MG63 (cell line): ENCODE measurements around the gene NUP62. TPM values are rescaled to one million over a fixed set of nuclear protein-coding genes. Genes with fewer than 3 reads are reported as not detected.
"Not testable (repeated sequence)": the region's sequence is repeated elsewhere in the genome, so short reads cannot be mapped to it uniquely, and the experiment has no call there.

ENCODE experiments used
- DNase-seq: peaks from one replicate; pipeline ENCODE4 v3.0.0-alpha.2; 2020
- H3K27me3 ChIP-seq: fragments of 250-450 bp; sonication (Bioruptor Pico); 2 replicates; pipeline ENCODE4 v1.5.1; 2020; ENCODE audit warnings: mild to moderate bottlenecking, moderate library complexity
- H3K36me3 ChIP-seq: fragments of 250-450 bp; sonication (Bioruptor Pico); 2 replicates; pipeline ENCODE4 v1.5.1; 2020; ENCODE audit warnings: mild to moderate bottlenecking, moderate library complexity
- H3K4me3 ChIP-seq: fragments of 250-450 bp; sonication (Bioruptor Pico); 2 replicates; pipeline ENCODE4 v1.5.1; 2020; ENCODE audit warnings: mild to moderate bottlenecking, moderate library complexity
- H3K9me3 ChIP-seq: fragments of 250-450 bp; sonication (Bioruptor Pico); 2 replicates; pipeline ENCODE4 v1.5.1; 2020; ENCODE audit warnings: mild to moderate bottlenecking, moderate library complexity
- total RNA-seq: library from RNA; depleted of rRNA; stranded (reverse); fragments of >200 nt; shearing (Covaris generic); gene quantifications from 2 replicates; pipeline ENCODE4 v1.2.3, GENCODE V29; 2014; ENCODE audit warnings: low replicate concordance

The NUP62 gene
- total RNA-seq, 1 experiment from 2014 or later: 76.0 TPM

DNA sequence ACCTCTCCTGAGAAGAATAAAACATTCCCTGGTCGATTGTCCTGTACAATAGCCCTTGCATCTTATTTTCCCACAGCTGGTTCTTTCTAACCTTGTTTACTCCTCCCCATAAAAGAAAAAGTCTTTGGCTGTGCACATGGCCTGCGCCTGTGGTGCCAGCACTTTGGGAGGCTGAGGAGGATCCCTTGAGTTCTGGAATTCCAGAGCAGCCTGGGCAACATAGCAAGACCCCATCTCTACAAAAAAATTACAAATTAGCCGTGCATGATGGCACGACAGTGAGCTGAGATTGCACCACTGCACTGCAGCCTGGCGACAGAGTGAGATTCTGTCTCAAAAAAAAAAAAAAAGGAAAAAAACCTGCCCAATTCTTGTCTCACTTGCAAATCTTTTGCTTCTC, 7.2 kb upstream of the NUP62 start:
- H3K36me3 ChIP-seq: peaks cover 8% of the 10 kb centered on the region
- no peak overlapping the region for H3K4me3 ChIP-seq
- no peak for DNase-seq
- no peaks in the 10 kb centered on the region for H3K9me3 ChIP-seq
- no peaks in the 10 kb centered on the region for H3K27me3 ChIP-seq

DNA sequence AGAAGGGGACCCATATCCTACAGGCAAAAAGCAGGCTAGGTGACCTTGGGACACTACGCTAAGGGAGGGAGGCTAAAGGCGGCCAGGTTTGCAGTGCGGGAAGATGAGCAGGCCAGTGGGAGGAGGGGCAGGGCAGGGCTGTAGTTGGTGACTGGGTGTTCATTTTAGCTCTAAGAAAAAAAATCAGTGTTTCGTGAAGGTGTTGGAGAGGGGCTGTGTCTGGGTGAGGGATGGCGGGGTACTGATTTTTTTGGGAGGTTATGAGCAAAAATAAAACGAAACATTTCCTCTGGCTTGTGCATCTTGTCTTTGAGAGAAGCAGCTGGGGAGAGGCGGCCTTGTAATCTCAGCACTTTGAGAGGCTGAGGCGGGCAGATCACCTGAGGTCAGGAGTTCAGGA, 4.3 kb upstream of the NUP62 start:
- Histone ChIP-seq H3K9me3 (no peaks in the 10 kb centered on the region), H3K4me3 (no peak overlapping the region), H3K36me3 (peaks cover 18% of the 10 kb centered on the region), H3K27me3 (no peaks in the 10 kb centered on the region)
- DNase-seq: no peak

DNA sequence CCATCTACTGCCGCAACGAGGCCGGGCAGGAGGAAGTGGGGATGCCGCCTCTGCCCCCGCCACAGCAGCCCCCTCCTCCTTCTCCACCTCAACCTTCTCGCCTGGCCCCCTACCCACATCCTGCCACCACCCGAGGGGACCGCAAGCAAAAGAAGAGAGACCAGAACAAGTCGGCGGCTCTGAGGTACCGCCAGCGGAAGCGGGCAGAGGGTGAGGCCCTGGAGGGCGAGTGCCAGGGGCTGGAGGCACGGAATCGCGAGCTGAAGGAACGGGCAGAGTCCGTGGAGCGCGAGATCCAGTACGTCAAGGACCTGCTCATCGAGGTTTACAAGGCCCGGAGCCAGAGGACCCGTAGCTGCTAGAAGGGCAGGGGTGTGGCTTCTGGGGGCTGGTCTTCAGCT, 3.4 kb upstream of the NUP62 start:
- H3K27me3 ChIP-seq: no peaks in the 10 kb centered on the region
- no peak for DNase-seq
- H3K4me3 ChIP-seq: no peak overlapping the region
- H3K9me3 ChIP-seq: no peaks in the 10 kb centered on the region
- H3K36me3 ChIP-seq: peaks cover 27% of the 10 kb centered on the region

- H3K4me3 ChIP-seq: no peak overlapping the region
- peaks cover 34% of the 10 kb centered on the region for H3K36me3 ChIP-seq
- H3K9me3 ChIP-seq: no peaks in the 10 kb centered on the region
- no peak for DNase-seq
- H3K27me3 ChIP-seq: no peaks in the 10 kb centered on the region
Measured at GRCh38 chr19:49932041-49932451, 2.7 kb upstream of the NUP62 start.

DNA sequence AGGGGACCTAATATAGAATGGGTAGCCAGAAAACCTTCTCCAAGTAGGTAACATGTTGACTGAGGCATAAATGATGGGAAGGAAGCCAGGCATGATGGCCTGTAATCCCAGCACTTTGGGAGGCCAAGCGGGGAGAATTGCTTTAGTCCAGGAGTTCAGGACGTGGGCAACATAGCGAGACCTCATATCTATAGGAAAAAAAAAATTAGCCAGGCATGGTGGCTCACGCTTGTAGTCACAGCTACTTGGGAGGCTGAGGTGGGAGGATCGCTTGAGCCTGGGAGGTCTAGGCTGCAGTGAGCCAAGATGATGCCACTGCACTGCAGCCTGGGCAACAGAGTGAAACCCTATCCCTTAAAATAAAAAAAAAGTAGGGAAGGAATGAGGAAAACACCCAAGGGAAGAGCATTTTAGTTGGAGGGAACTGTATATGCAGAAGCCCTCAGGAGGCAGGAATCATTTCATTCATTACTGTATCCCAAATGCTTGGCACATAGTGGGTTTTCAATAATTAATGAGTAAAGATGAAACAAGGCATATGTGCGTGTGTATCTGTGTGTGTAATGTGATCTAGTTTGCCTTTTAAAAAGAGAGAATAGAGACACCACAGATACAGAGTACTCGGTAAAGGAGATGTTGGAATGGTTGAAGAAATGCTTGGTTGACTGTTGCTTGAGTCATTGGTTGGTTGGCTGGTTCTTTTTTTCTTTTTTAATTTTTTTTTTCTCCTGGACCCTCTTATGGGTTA, 2.2 kb upstream of the NUP62 start:
- Histone ChIP-seq H3K27me3 (no peaks in the 10 kb centered on the region), H3K36me3 (peaks cover 40% of the 10 kb centered on the region), H3K9me3 (no peaks in the 10 kb centered on the region), H3K4me3 (no peak overlapping the region)
- DNase-seq: no peak

GRCh38 chr19:49930483-49931011, 1.2 kb upstream of the NUP62 start:
- H3K27me3 ChIP-seq: no peaks in the 10 kb centered on the region
- H3K4me3 ChIP-seq: peak overlapping the region; percentile 97; the same call in 1 of the 2 replicates
- H3K36me3 ChIP-seq: peaks cover 49% of the 10 kb centered on the region
- no peak for DNase-seq
- no peaks in the 10 kb centered on the region for H3K9me3 ChIP-seq

GRCh38 chr19:49929611-49930482, 543 bp upstream of the NUP62 start:
- H3K36me3 ChIP-seq: peaks cover 54% of the 10 kb centered on the region
- peak overlapping the region; percentile 97 for H3K4me3 ChIP-seq
- H3K9me3 ChIP-seq: no peaks in the 10 kb centered on the region
- DNase-seq: peak; percentile 94
- H3K27me3 ChIP-seq: no peaks in the 10 kb centered on the region

DNA sequence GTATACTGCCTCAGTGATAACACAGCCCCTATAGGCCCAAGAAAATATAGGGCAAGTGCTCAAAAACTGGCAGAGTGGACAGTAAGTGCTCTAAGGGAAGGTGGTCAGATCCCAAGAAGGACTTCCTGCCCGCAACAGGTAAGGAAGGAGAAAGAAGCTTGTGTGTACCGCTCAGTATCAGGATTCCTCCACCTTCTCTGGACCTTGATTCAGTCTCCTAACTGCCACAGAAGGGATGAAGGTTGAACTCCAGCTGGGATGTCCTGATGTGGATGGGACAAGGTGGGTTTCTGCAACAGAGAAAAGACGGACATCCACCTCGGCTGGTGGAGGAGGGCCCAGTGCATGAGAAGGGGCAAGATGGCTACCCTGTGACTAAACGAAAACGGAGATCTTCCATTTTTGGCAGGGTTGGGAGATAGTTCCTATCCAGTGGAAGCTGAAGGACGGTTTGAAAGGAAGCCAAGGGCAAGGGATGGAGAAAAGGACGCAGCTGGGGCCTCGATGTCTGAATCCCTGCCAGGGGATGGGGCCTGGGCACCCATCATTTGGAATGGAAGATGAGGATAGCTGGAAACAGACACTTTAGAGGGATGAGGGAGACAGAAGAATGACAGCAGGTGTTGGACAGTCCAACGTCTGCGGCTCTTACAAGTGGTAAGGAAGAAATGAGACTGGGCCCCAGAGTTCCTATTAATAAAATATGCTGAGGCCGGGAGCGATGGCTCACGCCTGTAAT, 1.6 kb downstream of the NUP62 start:
- no peaks in the 10 kb centered on the region for H3K27me3 ChIP-seq
- peak overlapping the region; percentile 97 for H3K4me3 ChIP-seq
- no peaks in the 10 kb centered on the region for H3K9me3 ChIP-seq
- H3K36me3 ChIP-seq: peaks cover 72% of the 10 kb centered on the region
- DNase-seq: no peak

DNA sequence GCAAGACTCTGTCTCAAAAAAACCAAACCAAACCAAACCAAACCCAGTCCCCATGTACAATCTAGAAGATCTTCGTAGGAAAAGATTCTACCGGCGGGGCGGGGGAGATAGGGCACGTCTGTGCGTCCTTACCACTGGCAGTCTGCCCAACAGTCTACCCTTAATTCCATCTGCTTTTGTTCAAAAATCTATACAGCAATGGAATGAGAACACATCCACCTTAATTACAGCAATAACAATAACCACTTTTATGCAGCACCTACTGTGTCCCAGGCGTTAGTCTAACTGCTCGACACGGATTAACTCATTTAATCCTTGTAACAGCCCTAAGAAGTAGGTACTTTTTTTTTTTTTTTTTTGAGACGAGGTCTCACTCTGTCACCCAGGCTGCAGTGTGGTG, 2.8 kb downstream of the NUP62 start:
- peaks cover 78% of the 10 kb centered on the region for H3K36me3 ChIP-seq
- no peak overlapping the region for H3K4me3 ChIP-seq
- H3K9me3 ChIP-seq: no peaks in the 10 kb centered on the region
- DNase-seq: no peak
- no peaks in the 10 kb centered on the region for H3K27me3 ChIP-seq

GRCh38 chr19:49925486-49925885, 3.8 kb downstream of the NUP62 start:
- Histone ChIP-seq H3K27me3 (no peaks in the 10 kb centered on the region), H3K9me3 (no peaks in the 10 kb centered on the region), H3K36me3 (peaks cover 86% of the 10 kb centered on the region), H3K4me3 (no peak overlapping the region)
- no peak for DNase-seq

DNA sequence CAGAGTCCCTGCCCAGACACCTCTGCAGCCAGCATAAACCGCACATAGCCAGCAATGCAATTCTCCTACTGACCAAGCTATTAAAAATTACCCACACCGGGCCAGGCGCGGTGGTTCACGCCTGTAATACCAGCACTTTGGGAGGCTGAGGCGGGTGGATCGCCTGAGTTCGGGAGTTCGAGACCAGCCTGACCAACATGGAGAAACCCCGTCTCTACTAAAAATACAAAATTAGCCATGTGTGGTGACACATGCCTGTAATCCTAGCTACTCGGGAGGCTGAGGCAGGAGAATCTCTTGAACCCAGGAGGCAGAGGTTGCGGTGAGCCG, 4.5 kb downstream of the NUP62 start:
- H3K36me3 ChIP-seq: peaks cover 90% of the 10 kb centered on the region
- not testable (repeated sequence) for H3K9me3 ChIP-seq, H3K27me3 ChIP-seq, H3K4me3 ChIP-seq, DNase-seq

GRCh38 chr19:49924004-49924880, 5.1 kb downstream of the NUP62 start:
- Histone ChIP-seq H3K36me3 (peaks cover 95% of the 10 kb centered on the region), H3K4me3 (no peak overlapping the region), H3K27me3 (no peaks in the 10 kb centered on the region), H3K9me3 (no peaks in the 10 kb centered on the region)
- DNase-seq: no peak

DNA sequence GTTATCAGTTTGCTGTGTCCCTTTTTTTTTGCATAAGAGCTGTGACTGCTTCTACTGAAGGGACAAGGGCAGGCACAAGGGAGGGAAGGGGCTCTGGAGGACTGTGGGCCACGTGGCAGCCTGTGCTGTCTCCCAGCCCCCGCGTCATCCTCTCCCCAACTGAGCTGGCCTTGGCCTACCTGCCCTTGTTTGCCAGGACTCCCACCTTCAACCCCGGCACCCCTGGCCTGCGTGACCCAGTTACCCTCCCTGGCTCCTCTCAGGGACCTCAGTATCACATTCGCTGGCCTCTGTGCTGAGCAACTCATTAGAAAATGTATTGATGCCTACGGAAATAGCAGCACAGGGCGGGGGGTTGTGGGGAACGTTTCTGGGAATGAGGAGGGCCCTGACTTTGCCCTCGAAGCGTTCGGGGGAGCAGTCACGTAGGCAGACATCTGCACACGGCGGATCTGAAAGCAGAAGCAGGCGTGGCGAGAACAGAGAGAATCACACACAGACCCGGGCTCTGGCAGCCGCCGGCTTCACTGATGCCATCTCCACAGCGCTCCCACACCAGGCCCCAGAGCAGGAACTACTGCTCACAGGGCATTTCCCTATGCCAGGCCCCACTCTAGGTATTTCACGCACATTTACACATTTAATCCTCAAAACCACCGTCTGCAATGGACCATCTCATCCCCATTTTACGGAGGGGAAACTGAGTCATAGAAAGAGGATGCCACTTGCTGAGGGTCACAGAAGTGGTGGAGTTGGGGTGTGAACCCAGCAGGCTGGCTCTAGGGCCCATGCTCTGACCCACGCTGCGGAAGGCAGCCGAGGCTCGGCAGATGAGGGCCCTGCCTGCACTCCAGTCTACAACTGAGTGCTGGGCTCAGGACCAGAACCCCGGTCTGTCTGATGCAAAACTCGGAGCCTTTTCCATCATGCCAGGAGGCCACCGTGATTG, 6.0 kb downstream of the NUP62 start:
- Histone ChIP-seq H3K36me3 (peaks cover 92% of the 10 kb centered on the region), H3K9me3 (no peaks in the 10 kb centered on the region), H3K27me3 (no peaks in the 10 kb centered on the region), H3K4me3 (no peak overlapping the region)
- DNase-seq: no peak

DNA sequence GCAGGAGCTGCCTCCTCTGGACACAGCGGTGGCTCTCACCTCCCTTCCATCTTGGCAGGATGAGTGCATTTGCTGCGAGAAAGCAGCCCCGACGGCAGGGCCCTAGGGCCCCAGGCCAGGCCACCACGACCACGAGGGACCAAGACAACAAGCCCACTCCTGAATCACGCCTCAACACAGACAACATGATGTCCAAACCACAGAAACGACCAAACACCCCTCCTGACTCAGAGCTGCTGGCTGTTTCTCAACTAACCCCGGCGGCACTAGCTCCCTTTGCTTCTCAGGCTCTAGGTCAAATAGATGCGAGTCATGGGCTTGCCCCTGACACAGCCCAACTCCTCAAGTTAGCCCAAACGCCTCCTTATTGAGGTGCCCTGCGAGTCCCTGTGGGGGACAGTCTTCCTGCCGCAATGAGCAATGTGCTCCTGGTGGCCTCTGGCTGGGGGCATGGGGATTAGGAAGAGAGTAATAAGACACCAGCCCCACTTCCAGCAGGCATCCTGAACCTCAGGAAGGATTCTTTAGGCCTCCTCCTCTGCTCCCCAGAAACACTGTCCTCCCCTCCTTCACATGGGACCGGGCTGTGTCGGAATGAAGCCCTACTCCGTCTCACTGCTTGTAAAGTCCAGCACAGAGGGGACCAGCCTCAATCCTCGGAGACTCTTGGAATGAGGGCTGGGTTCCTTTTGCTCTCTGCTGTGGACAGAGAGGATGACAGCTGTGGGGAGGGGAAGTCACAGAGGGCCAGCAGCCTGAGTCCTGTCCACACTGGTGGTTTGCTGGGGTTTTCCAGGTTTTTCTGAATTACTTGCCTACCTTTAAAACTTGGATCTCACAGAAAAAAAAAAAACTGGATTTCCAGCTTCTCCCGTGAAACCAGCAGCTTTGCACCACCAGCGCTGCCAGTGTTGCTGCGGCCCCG, 7.2 kb downstream of the NUP62 start:
- Histone ChIP-seq H3K9me3 (no peaks in the 10 kb centered on the region), H3K27me3 (no peaks in the 10 kb centered on the region), H3K4me3 (no peak overlapping the region), H3K36me3 (peaks cover 91% of the 10 kb centered on the region)
- peak; percentile 59 for DNase-seq
